VCaP (cell line): ENCODE measurements around the gene TEX53.

Experiments used
- H3K27ac ChIP-seq: fragments of 450-650 bp; 2 replicates; pipeline ENCODE4 v1.5.1; 2017
- CTCF ChIP-seq: fragments of 450-650 bp; conservative IDR thresholded peaks from 2 replicates; pipeline ENCODE4 v1.5.1; 2017; ENCODE audit warnings: mild to moderate bottlenecking, moderate library complexity

The TEX53 gene

GRCh38 chr9:114655689-114656088 is 1.9 kb downstream of the TEX53 start:
- TF ChIP-seq CTCF = no peak
- H3K27ac ChIP-seq = no peak overlapping the region

- TF ChIP-seq CTCF = peak; percentile 97
Measured at GRCh38 chr9:114653556-114654159, 3.9 kb downstream of the TEX53 start.

GRCh38 chr9:114652776-114653555 is 4.6 kb downstream of the TEX53 start:
- peak overlapping the region; percentile 48 for H3K27ac ChIP-seq
- no peak for TF ChIP-seq CTCF

More at GRCh38 chr9:114653556-114654159, 3.9 kb downstream of the TEX53 start:
- peak overlapping the region; percentile 48 for H3K27ac ChIP-seq

GRCh38 chr9:114643896-114644295 is 13.7 kb downstream of the TEX53 start:
- H3K27ac ChIP-seq = no peak overlapping the region
- no peak for TF ChIP-seq CTCF

GRCh38 chr9:114643001-114643400 is 14.6 kb downstream of the TEX53 start:
- H3K27ac ChIP-seq = no peak overlapping the region
- no peak for TF ChIP-seq CTCF

- no peak for TF ChIP-seq CTCF
- H3K27ac ChIP-seq = no peak overlapping the region
Measured at GRCh38 chr9:114641967-114642366, 15.6 kb downstream of the TEX53 start.

GRCh38 chr9:114638404-114638803 is 19.2 kb downstream of the TEX53 start:
- H3K27ac ChIP-seq = no peak overlapping the region
- TF ChIP-seq CTCF = no peak
